ENCODE measurements around the gene MCRIP2.

- no peak for TF ChIP-seq CTCF (IDR thresholded peaks at IDR 0.05)
- TF ChIP-seq POLR2A (IDR thresholded peaks at IDR 0.05): no peak
Measured at GRCh38 chr16:682493-683395, 41.1 kb downstream of the MCRIP2 start.

Measured in esophagus squamous epithelium (tissue), 4 donors.